ENCODE data around the gene UBTD2. TPM values are rescaled to one million over a fixed set of nuclear protein-coding genes. Genes with fewer than 3 reads are reported as not detected.

UBTD2 gene
- total and polyA plus RNA-seq, 10 of the 15 experiments (the other 5 are each of a cell fraction or from before 2014, with no cell fraction given): 7.7 to 30.5 (median 19.4) TPM

GRCh38 chr5:172169216-172169615 lies 114.3 kb downstream of the UBTD2 start:
- Histone ChIP-seq H3K9ac (ENCODE audit: control insufficient read depth, insufficient read depth, low read length) (no peak overlapping the region), H3K4me1 (ENCODE audit: control insufficient read depth, insufficient read depth, low read length) (peaks cover 39% of the 10 kb centered on the region), H3K27me3 (replicated peaks in 1 of 2; ENCODE audit: control insufficient read depth in 2 of 2, insufficient read depth in 2 of 2, low read length in 1 of 2) (no peaks in the 10 kb centered on the region), H3K79me2 (ENCODE audit: control insufficient read depth, insufficient read depth, low read length) (peaks cover 91% of the 10 kb centered on the region), H3K4me3 (no peak overlapping the region), H3K27ac (ENCODE audit: control insufficient read depth, insufficient read depth) (no peak overlapping the region), H2AFZ (ENCODE audit: control insufficient read depth, low read depth, low read length) (no peak overlapping the region), H4K20me1 (ENCODE audit: control insufficient read depth, insufficient read depth) (peaks cover 11% of the 10 kb centered on the region), H3K4me2 (ENCODE audit: control insufficient read depth, insufficient read depth) (no peak overlapping the region), H3K36me3 (ENCODE audit: control insufficient read depth in 2 of 2, insufficient read depth in 2 of 2, low read length in 1 of 2) (peaks cover 20 to 23% of the 10 kb centered on the region in 2 experiments; a peak in 3 of 4 replicates), H3K9me3 (replicated peaks; ENCODE audit: control insufficient read depth, insufficient read depth, low read length) (no peaks in the 10 kb centered on the region; the same call in 2 of the 3 replicates)
- DNase-seq (ENCODE audit: low read depth, low spot score) (no peak), ATAC-seq (no peak), FAIRE-seq (no peak)
- 96% methylated on average over 2 of the region's 2 CpGs for WGBS (ENCODE audit: insufficient coverage, insufficient replicate concordance, low lambda C conversion rate, missing lambda C conversion rate)
- no TSS peak for BruUV-seq (replicated peaks)
- TF ChIP-seq PAX8 (IDR thresholded peaks at IDR 0.05) (no peak), LARP7 (IDR thresholded peaks at IDR 0.05) (no peak), KLF5 (IDR thresholded peaks at IDR 0.05; ENCODE audit: partially characterized antibody) (no peak), GABPA (IDR thresholded peaks at IDR 0.05; ENCODE audit: low read depth) (no peak), ZNF24 (IDR thresholded peaks at IDR 0.05) (no peak), DPF2 (IDR thresholded peaks at IDR 0.05) (no peak), JUNB (IDR thresholded peaks at IDR 0.05) (no peak), E4F1 (IDR thresholded peaks at IDR 0.05; ENCODE audit: borderline replicate concordance, partially characterized antibody) (no peak), NKRF (conservative IDR thresholded peaks at IDR 0.05) (no peak), PAX5 (IDR thresholded peaks at IDR 0.05; ENCODE audit: borderline replicate concordance, low read depth, low read length) (no peak), IRF3 (IDR thresholded peaks at IDR 0.05) (no peak), JUND (IDR thresholded peaks at IDR 0.05; ENCODE audit: low read depth, low read length) (no peak), RCOR1 (conservative IDR thresholded peaks at IDR 0.05; ENCODE audit: low read depth, low read length) (no peak), E2F4 (IDR thresholded peaks at IDR 0.05; ENCODE audit: low read depth, low read length) (no peak), PBX3 (IDR thresholded peaks at IDR 0.05; ENCODE audit: insufficient replicate concordance, low read depth, low read length) (no peak)
- CTCF ChIA-PET: no interaction called here
- RAD21 ChIA-PET (ENCODE audit: unreplicated experiment): no interaction called here
- in situ Hi-C loops (cut with MboI): no loop called here
- intact Hi-C loops (cut with micrococcal nuclease; ENCODE audit: unreplicated experiment): no loop called here
- POLR2A ChIA-PET: no interaction called here
- SMC1A ChIA-PET (ENCODE audit: uncharacterized antibody, unreplicated experiment): no interaction called here
